HG02885 (cell line): ENCODE results near the gene ACSS1.

Experiments used
- ATAC-seq: cut with Tn5 transposase; IDR thresholded peaks from one replicate; pipeline ENCODE4 v1.9.1; 2021; ENCODE audit warnings: mild to moderate bottlenecking; ENCODE audit not compliant: unreplicated experiment, poor library complexity

ACSS1 gene

GRCh38 chr20:24998121-24998520 is 59.8 kb downstream of the ACSS1 start:
- ATAC-seq, result no peak

DNA sequence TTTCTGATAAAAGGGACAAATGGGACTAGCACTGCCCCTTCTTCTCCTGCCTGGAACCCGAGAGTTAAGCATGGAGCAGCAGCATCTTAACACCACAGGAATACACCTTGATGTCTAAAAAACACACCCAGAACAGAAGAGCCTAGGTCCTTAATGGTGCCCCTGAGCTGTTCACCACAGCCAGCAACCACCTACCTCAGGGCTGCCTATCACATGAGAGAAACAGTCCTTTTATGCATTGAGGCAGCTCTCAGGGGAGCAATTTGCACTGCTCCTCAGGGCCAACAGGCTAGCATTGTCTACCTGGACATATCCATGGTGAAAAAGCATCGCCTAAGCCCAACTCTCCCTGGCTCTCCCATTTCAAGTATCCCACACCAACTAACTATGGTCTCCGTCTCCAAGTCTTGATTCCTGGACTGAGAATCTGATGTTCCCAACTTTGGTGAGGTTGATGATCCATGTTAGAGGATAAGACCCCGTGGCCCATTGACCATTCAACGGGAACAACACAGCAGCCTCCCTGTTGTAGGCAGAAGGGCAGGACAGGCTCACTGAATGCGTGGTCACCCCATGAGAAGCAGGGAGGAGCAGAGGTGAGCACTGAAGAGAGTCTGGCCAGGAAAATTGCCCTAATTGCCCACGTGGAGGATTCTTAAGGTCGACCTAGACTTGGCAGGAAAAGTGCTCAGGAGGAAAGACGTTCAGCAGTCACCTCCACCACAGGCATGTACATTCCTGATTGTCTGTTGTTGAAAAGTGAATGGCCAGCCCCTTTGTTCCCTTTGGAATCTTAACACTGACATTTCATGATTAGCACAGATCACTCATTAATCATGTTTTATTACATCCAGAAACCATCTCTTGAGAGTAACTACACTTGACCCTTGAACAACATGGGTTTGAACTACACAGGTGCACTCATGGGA is 61.2 kb downstream of the ACSS1 start:
- no peak for ATAC-seq

- no peak for ATAC-seq
Measured at GRCh38 chr20:24995741-24996448, 62.0 kb downstream of the ACSS1 start.

- peak; percentile 29 for ATAC-seq
Measured at GRCh38 chr20:24994470-24995368, 63.2 kb downstream of the ACSS1 start.

GRCh38 chr20:24994186-24994465 is 63.8 kb downstream of the ACSS1 start:
- ATAC-seq, result no peak

DNA sequence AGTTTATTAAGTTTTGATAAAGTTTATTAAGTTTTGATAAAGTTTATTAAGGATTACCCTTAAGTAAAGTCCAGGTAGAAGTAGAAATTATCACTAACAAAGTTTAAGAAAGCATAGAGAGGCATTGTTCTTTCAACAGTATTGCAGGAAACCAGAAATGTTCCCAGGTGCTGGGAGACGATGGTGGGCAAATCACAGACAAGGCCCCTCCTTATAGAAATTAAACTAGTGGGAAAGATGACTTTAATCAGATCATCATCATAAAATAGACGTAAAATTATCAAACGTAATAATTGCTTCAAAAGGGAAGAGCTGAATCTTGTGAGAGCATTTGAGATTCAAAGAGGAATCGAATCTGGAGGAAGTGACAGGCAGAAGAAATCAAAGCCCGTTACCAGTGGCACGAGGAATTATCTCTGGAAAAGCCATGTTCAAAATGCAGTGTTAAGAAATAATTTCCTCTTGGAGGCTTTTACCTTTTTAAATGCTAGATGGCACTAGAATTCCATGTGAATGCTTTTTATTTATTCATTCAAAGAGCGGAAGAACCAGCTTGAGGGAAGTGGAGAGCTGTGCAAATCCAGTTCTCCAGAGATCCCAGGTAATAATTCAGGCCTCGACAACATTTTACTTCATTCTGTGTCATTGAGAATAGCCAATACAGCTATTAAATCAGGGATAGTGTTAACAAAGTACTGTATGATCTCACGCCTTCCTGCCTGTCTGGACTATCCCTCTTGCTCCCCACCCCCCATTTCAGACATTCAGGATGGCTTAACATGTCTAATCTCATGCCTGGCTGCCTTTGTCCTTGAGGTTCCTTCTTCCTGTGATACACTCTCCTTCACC is 64.4 kb downstream of the ACSS1 start:
- no peak for ATAC-seq

- peak; percentile 97 for ATAC-seq
Measured at GRCh38 chr20:24992487-24993205, 65.3 kb downstream of the ACSS1 start, which contains the start of gene APMAP. Gene APMAP, minus strand, starts transcription at chr20:24992751. Its CDS starts 63 bp downstream, at chr20:24992688.

DNA sequence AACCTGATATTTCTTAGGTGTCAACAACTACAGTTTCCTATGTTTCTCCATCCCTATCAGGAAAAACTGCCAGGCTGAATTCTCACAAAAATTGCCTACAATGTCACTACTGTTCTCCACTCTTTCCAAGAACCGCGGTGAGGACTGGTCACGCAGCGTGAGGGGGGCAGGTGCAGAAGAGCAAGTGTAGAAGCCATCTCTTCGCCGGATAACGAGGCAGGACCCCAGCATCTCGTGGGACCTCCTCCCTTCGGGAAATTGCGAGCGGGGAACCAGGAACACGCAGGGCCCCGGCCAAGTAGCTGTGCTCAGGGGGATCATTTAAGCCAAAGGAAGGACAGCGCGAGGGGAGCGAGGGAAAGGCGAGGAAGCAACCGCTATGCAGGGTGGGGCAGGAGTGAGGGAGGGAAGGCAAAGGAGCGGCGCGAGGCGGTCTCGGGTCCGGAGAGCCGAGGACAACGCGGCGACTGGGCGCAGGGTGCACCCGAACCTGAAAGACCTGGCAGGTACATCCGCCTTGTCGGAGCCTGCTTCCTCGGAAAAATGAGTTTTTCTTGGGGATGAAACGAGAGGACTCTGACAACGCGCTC is 65.9 kb downstream of the ACSS1 start:
- peak; percentile 28 for ATAC-seq

GRCh38 chr20:24990810-24991252 is 67.1 kb downstream of the ACSS1 start:
- no peak for ATAC-seq

- no peak for ATAC-seq
Measured at GRCh38 chr20:24989162-24989561, 68.8 kb downstream of the ACSS1 start.

DNA sequence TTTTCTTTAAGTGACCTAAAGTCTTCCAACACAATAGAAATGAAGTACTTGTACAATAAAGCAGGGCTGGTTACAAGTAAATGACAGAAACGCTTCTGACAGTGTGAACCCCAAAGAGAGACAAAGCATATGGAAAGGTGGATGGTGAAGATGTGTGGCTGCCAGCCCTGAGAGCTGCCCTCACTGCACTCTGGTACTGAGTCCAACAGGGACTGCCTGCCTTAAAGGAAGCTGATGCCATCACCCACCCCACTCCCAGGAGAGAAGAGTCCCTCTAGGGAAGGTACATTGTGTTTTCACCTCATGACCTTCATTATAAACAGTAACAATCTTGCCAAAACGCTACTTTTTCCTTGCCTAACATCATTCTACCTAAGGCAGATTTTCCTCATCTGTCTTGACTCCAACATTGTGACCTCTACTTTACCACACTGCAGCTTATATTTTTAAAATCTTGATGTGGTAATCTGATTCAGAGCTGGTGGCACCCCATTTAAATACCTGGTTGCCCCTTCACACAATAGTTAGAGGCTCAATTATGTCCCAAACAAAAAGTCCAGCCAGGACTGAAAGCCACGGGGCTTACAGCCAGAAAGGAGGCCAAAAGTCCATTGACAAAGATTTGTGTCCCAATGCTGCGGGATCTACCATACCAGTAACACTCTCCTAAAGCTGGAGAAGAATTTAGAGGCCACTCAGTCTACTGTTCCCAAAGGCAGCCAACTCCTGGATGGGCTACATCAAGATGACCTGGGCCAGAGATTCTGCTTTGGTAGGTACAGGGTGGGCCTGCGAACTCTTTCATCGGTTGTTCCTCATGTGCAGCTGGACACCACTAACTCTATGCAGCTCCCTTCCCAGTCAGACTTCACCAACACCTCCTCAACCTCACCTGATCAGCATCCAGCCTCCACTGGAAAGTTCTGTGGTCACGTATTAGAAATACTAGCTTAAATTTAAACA is 69.8 kb downstream of the ACSS1 start:
- ATAC-seq, result no peak

GRCh38 chr20:24987244-24987643 is 70.7 kb downstream of the ACSS1 start:
- ATAC-seq, result no peak

GRCh38 chr20:24986436-24987015 is 71.4 kb downstream of the ACSS1 start:
- no peak for ATAC-seq

GRCh38 chr20:24985802-24986201 is 72.1 kb downstream of the ACSS1 start:
- ATAC-seq, result no peak

GRCh38 chr20:24984961-24985640 is 72.8 kb downstream of the ACSS1 start:
- ATAC-seq, result no peak

- no peak for ATAC-seq
Measured at GRCh38 chr20:24983896-24984295, 74.0 kb downstream of the ACSS1 start.

DNA sequence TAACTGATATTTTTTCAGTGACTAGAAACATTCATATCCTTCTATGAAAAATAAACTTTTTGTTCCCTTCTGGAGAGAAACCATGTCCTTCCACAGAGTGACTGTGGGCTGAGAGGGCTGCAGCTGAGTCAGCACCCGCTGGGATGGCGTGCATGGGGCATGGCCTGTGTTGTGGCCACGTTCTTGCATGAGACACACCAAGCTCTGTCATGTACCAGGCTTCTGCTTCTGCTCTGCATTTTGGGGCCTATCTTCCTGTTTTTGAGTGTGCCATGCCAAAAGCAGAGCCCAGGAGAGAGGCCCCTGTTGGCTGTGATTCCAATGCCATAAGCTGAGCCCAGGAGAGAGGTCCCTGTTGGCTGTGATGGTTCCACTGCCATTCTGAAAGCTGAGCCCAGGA is 76.1 kb downstream of the ACSS1 start:
- ATAC-seq, result no peak
